ENCODE results near the gene ROBO1. TPM values are rescaled to one million over a fixed set of nuclear protein-coding genes. Genes with fewer than 3 reads are reported as not detected.

ROBO1 gene
- total and polyA plus RNA-seq, 2 of the 8 experiments (the other 6 are each of a cell fraction or from before 2014, with no cell fraction given) = 51.4 to 91.0 TPM

GRCh38 chr3:78844307-78844706 is 923.5 kb downstream of the ROBO1 start (continued):
- TF ChIP-seq CHD7 (IDR thresholded peaks at IDR 0.05; ENCODE audit: insufficient replicate concordance, low read length) (no peak), FOSL1 (IDR thresholded peaks at IDR 0.05; ENCODE audit: insufficient read depth, low read depth, low read length) (no peak), CHD1 (IDR thresholded peaks at IDR 0.05; ENCODE audit: low read depth, low read length) (no peak), SIN3A (conservative IDR thresholded peaks at IDR 0.05 in 1 of 2, IDR thresholded peaks at IDR 0.05 in 1 of 2; ENCODE audit: low read depth in 1 of 2, low read length in 2 of 2) (no peak), POLR2A (IDR thresholded peaks at IDR 0.05; ENCODE audit: control extremely low read depth in 1 of 2, low read depth in 2 of 2, low read length in 2 of 2) (no peak), ATF2 (IDR thresholded peaks at IDR 0.05; ENCODE audit: low read length) (no peak), GTF2F1 (IDR thresholded peaks at IDR 0.05; ENCODE audit: borderline replicate concordance, low read depth, low read length) (no peak), SP2 (IDR thresholded peaks at IDR 0.05; ENCODE audit: low read length) (no peak), RBBP5 (IDR thresholded peaks at IDR 0.05; ENCODE audit: borderline replicate concordance, low read depth, low read length) (no peak)
